GM18507 (cell line): ENCODE data around the gene DYNLT3.

Source experiments
- DNase-seq: peaks from one replicate; pipeline ENCODE4 v3.0.0; 2011; ENCODE audit warnings: low read depth; ENCODE audit not compliant: insufficient read length; ENCODE audit errors: extremely low spot score
- FAIRE-seq: peaks from 2 replicates; lab custom pipeline; 2011; peaks lifted over from hg19 to GRCh38; lab: Jason Lieb, UNC

Gene DYNLT3

GRCh38 chrX:37846934-37847732 lies at the start of gene DYNLT3:
TSS of gene DYNLT3 (minus strand) at chrX:37847571. CDS start at chrX:37847510, 61 bp downstream.
- FAIRE-seq: peak; percentile 94
- peak; percentile 57 for DNase-seq

- FAIRE-seq (peak; percentile 12), DNase-seq (no peak)
These were observed 49.1 kb upstream of the DYNLT3 start for GRCh38 chrX:37896511-37896890.

GRCh38 chrX:37895795-37896510 lies 48.6 kb upstream of the DYNLT3 start:
- DNase-seq: no peak
- no peak for FAIRE-seq

- no peak for FAIRE-seq
These were observed 47.4 kb upstream of the DYNLT3 start for GRCh38 chrX:37894725-37895124.

GRCh38 chrX:37888010-37888409 lies 40.6 kb upstream of the DYNLT3 start:
- DNase-seq: no peak
- no peak for FAIRE-seq

More at GRCh38 chrX:37894725-37895124, 47.4 kb upstream of the DYNLT3 start:
- DNase-seq: no peak

GRCh38 chrX:37887347-37887746 lies 40.0 kb upstream of the DYNLT3 start:
- no peak for FAIRE-seq
- DNase-seq: no peak

- no peak for FAIRE-seq
- DNase-seq: no peak
These were observed 35.8 kb upstream of the DYNLT3 start for GRCh38 chrX:37883196-37883595.

GRCh38 chrX:37879692-37880091 lies 32.3 kb upstream of the DYNLT3 start:
- no peak for FAIRE-seq
- DNase-seq: no peak

GRCh38 chrX:37876716-37877115 lies 29.3 kb upstream of the DYNLT3 start:
- FAIRE-seq (no peak), DNase-seq (no peak)

GRCh38 chrX:37875675-37876074 lies 28.3 kb upstream of the DYNLT3 start:
- no peak for DNase-seq
- no peak for FAIRE-seq

GRCh38 chrX:37873220-37873619 lies 25.8 kb upstream of the DYNLT3 start:
- no peak for FAIRE-seq
- no peak for DNase-seq

GRCh38 chrX:37872303-37872655 lies 24.9 kb upstream of the DYNLT3 start:
- no peak for FAIRE-seq
- DNase-seq: no peak

- FAIRE-seq (no peak), DNase-seq (no peak)
These were observed 24.4 kb upstream of the DYNLT3 start for GRCh38 chrX:37871626-37872302.

- FAIRE-seq: no peak
- no peak for DNase-seq
These were observed 20.3 kb upstream of the DYNLT3 start for GRCh38 chrX:37867536-37868153.

GRCh38 chrX:37863728-37864127 lies 16.4 kb upstream of the DYNLT3 start:
- DNase-seq (no peak), FAIRE-seq (no peak)

GRCh38 chrX:37862851-37863250 lies 15.5 kb upstream of the DYNLT3 start:
- DNase-seq: no peak
- FAIRE-seq: no peak

GRCh38 chrX:37860721-37861120 lies 13.3 kb upstream of the DYNLT3 start:
- DNase-seq (no peak), FAIRE-seq (no peak)

- peak; percentile 5 for FAIRE-seq
- DNase-seq: no peak
These were observed 7.4 kb upstream of the DYNLT3 start for GRCh38 chrX:37854748-37855147.

GRCh38 chrX:37854148-37854547 lies 6.8 kb upstream of the DYNLT3 start:
- no peak for DNase-seq

GRCh38 chrX:37847733-37848197 lies 394 bp upstream of the DYNLT3 start:
- no peak for FAIRE-seq
- no peak for DNase-seq

More at GRCh38 chrX:37854148-37854547, 6.8 kb upstream of the DYNLT3 start:
- FAIRE-seq: no peak
